WI38 (cell line): ENCODE measurements around the gene SATB1.

Experiments used
- H3K4me3 ChIP-seq: 2 replicates; pipeline ENCODE4 v1.5.1; 2011; ENCODE audit warnings: low read depth, mild to moderate bottlenecking, control low read depth, low read length
- CTCF ChIP-seq: IDR thresholded peaks from 2 replicates; pipeline ENCODE4 v1.5.1; 2012; ENCODE audit warnings: low read depth, mild to moderate bottlenecking, control low read depth, low read length

SATB1 gene

GRCh38 chr3:18412684-18413083, 12.5 kb downstream of the SATB1 start:
- H3K4me3 ChIP-seq = no peak overlapping the region
- TF ChIP-seq CTCF = no peak

GRCh38 chr3:18411541-18411940, 13.6 kb downstream of the SATB1 start:
- TF ChIP-seq CTCF = no peak
- no peak overlapping the region for H3K4me3 ChIP-seq

GRCh38 chr3:18410205-18410604, 14.9 kb downstream of the SATB1 start:
- no peak for TF ChIP-seq CTCF
- no peak overlapping the region for H3K4me3 ChIP-seq

GRCh38 chr3:18409266-18409665, 15.9 kb downstream of the SATB1 start:
- no peak for TF ChIP-seq CTCF
- no peak overlapping the region for H3K4me3 ChIP-seq

GRCh38 chr3:18405141-18405540, 20.0 kb downstream of the SATB1 start:
- H3K4me3 ChIP-seq = no peak overlapping the region
- TF ChIP-seq CTCF = no peak

GRCh38 chr3:18403061-18403460, 22.1 kb downstream of the SATB1 start:
- no peak for TF ChIP-seq CTCF

GRCh38 chr3:18402239-18402799, 22.8 kb downstream of the SATB1 start:
- TF ChIP-seq CTCF = no peak
- no peak overlapping the region for H3K4me3 ChIP-seq

More at GRCh38 chr3:18403061-18403460, 22.1 kb downstream of the SATB1 start:
- H3K4me3 ChIP-seq = no peak overlapping the region
